Fibroblast of skin of right quadriceps (primary cell): ENCODE measurements around the gene MAP4.
"Not testable (repeated sequence)": the region's sequence is repeated elsewhere in the genome, so short reads cannot be mapped to it uniquely, and the experiment has no call there.

Experiments
- DNase-seq: peaks from one replicate; pipeline ENCODE4 v3.0.0-alpha.2; 2013

MAP4 gene

GRCh38 chr3:48016301-48016973, at the start of gene MAP4:
Gene MAP4, minus strand, starts transcription at chr3:48016416. Its CDS starts 17,556 bp downstream, at chr3:47998860.
- peak; percentile 74 for DNase-seq

GRCh38 chr3:48065035-48065434, 48.8 kb upstream of the MAP4 start:
- DNase-seq = peak; percentile 15

GRCh38 chr3:48064292-48064829, 48.1 kb upstream of the MAP4 start:
- DNase-seq = peak; percentile 17

- DNase-seq = not testable (repeated sequence)
These were observed 45.4 kb upstream of the MAP4 start for GRCh38 chr3:48061586-48061985.

GRCh38 chr3:48058091-48058490, 41.9 kb upstream of the MAP4 start:
- no peak for DNase-seq

- DNase-seq = no peak
These were observed 41.3 kb upstream of the MAP4 start for GRCh38 chr3:48057521-48057920.

GRCh38 chr3:48047841-48048464, 31.7 kb upstream of the MAP4 start:
- no peak for DNase-seq

GRCh38 chr3:48042071-48042760, 26.0 kb upstream of the MAP4 start:
- DNase-seq = no peak

- DNase-seq = peak; percentile 82
These were observed 23.4 kb upstream of the MAP4 start for GRCh38 chr3:48039487-48040190.

GRCh38 chr3:48038971-48039481, 22.8 kb upstream of the MAP4 start:
- no peak for DNase-seq

GRCh38 chr3:48034000-48034516, 17.8 kb upstream of the MAP4 start:
- DNase-seq = peak; percentile 73

- no peak for DNase-seq
These were observed 14.0 kb upstream of the MAP4 start for GRCh38 chr3:48030188-48030587.

GRCh38 chr3:48026951-48027908, 11.0 kb upstream of the MAP4 start:
- no peak for DNase-seq

- DNase-seq = no peak
These were observed 9.9 kb upstream of the MAP4 start for GRCh38 chr3:48026098-48026497.

- DNase-seq = peak; percentile 39
These were observed 8.2 kb upstream of the MAP4 start for GRCh38 chr3:48024401-48024800.

- DNase-seq = no peak
These were observed 7.2 kb upstream of the MAP4 start for GRCh38 chr3:48023377-48023776.

GRCh38 chr3:48022178-48022577, 6.0 kb upstream of the MAP4 start:
- DNase-seq = no peak

- DNase-seq = peak; percentile 66
These were observed 2.6 kb upstream of the MAP4 start for GRCh38 chr3:48018841-48019240.

- DNase-seq = peak; percentile 19
These were observed 610 bp downstream of the MAP4 start for GRCh38 chr3:48015431-48016180.

- no peak for DNase-seq
These were observed 1.9 kb downstream of the MAP4 start for GRCh38 chr3:48014358-48014757.
